Stimulated activated CD8-positive, alpha-beta memory T cell treated with anti-CD3 and anti-CD28 coated beads, Interleukin-7, amount 100 ng/mL, for 1 hour (primary cell): ENCODE results near the gene HECW1.

Source experiments
- DNase-seq, 2 donors: peaks; one replicate each; pipeline ENCODE4 v3.0.0-alpha.2; 2020; ENCODE audit warnings: low read depth in 2 of 2

HECW1 gene

GRCh38 chr7:43502941-43503340, 390.5 kb downstream of the HECW1 start:
- no peak for DNase-seq

GRCh38 chr7:43505412-43505811, 393.0 kb downstream of the HECW1 start:
- no peak for DNase-seq

GRCh38 chr7:43506460-43506859, 394.0 kb downstream of the HECW1 start:
- no peak for DNase-seq

GRCh38 chr7:43508461-43508860, 396.0 kb downstream of the HECW1 start:
- DNase-seq = no peak

- no peak for DNase-seq
These were observed 397.5 kb downstream of the HECW1 start for GRCh38 chr7:43509906-43510305.

- DNase-seq = no peak
These were observed 398.6 kb downstream of the HECW1 start for GRCh38 chr7:43511029-43511428.

GRCh38 chr7:43511769-43512515, 399.5 kb downstream of the HECW1 start:
- no peak for DNase-seq

- no peak for DNase-seq
These were observed 400.8 kb downstream of the HECW1 start for GRCh38 chr7:43513251-43513650.

GRCh38 chr7:43516581-43517342, 404.3 kb downstream of the HECW1 start:
- no peak for DNase-seq

GRCh38 chr7:43517464-43517863, 405.0 kb downstream of the HECW1 start:
- no peak for DNase-seq

- DNase-seq = no peak
These were observed 407.8 kb downstream of the HECW1 start for GRCh38 chr7:43520201-43520600.

GRCh38 chr7:43522406-43523156, 410.1 kb downstream of the HECW1 start:
- no peak for DNase-seq

GRCh38 chr7:43528576-43529354, 416.3 kb downstream of the HECW1 start:
- DNase-seq = no peak

- no peak for DNase-seq
These were observed 418.3 kb downstream of the HECW1 start for GRCh38 chr7:43530553-43531410.

- DNase-seq = no peak
These were observed 419.3 kb downstream of the HECW1 start for GRCh38 chr7:43531700-43532099.

- no peak for DNase-seq
These were observed 421.5 kb downstream of the HECW1 start for GRCh38 chr7:43533801-43534479.

GRCh38 chr7:43535031-43535451, 422.6 kb downstream of the HECW1 start:
- no peak for DNase-seq

- DNase-seq = no peak
These were observed 423.6 kb downstream of the HECW1 start for GRCh38 chr7:43535810-43536585.

- DNase-seq = no peak
These were observed 424.3 kb downstream of the HECW1 start for GRCh38 chr7:43536773-43537172.
